GM12864 (cell line): ENCODE results near the gene NAT10.
A peak's percentile ranks its signal among the peaks of the same experiment; 100 is the strongest.

Experiments
- DNase-seq: peaks from one replicate; pipeline ENCODE4 v3.0.0-alpha.2; 2011; ENCODE audit warnings: low read depth
- H3K4me3 ChIP-seq: 2 replicates; pipeline ENCODE4 v1.5.1; 2011; ENCODE audit warnings: mild to moderate bottlenecking, low read depth, low read length, control low read depth
- CTCF ChIP-seq: IDR thresholded peaks from 2 replicates; pipeline ENCODE4 v1.5.1; 2011; ENCODE audit warnings: low read depth, mild to moderate bottlenecking, moderate library complexity, low read length, control low read depth, inconsistent platforms; ENCODE audit errors: missing control alignments

Gene NAT10

GRCh38 chr11:34167961-34168360 is 62.5 kb downstream of the NAT10 start:
- no peak for DNase-seq
- H3K4me3 ChIP-seq, result no peak overlapping the region
- TF ChIP-seq CTCF, result no peak

GRCh38 chr11:34168642-34169420 is 63.4 kb downstream of the NAT10 start:
- TF ChIP-seq CTCF, result no peak
- no peak overlapping the region for H3K4me3 ChIP-seq
- DNase-seq, result no peak

- TF ChIP-seq CTCF, result no peak
- no peak for DNase-seq
- H3K4me3 ChIP-seq, result no peak overlapping the region
Observed at GRCh38 chr11:34169686-34170085, 64.3 kb downstream of the NAT10 start.

GRCh38 chr11:34173050-34173449 is 67.6 kb downstream of the NAT10 start:
- DNase-seq, result no peak
- no peak for TF ChIP-seq CTCF

GRCh38 chr11:34174412-34175041 is 69.1 kb downstream of the NAT10 start:
- peak; percentile 25 for DNase-seq
- TF ChIP-seq CTCF, result peak; percentile 99
- H3K4me3 ChIP-seq, result no peak overlapping the region; the same call in 1 of the 2 replicates

More at GRCh38 chr11:34173050-34173449, 67.6 kb downstream of the NAT10 start:
- no peak overlapping the region for H3K4me3 ChIP-seq

GRCh38 chr11:34175284-34176019 is 70.0 kb downstream of the NAT10 start:
- no peak for DNase-seq
- H3K4me3 ChIP-seq, result no peak overlapping the region
- no peak for TF ChIP-seq CTCF
